PC-3 (cell line): Measurements from ENCODE around the gene APC.

ENCODE experiments used
- EZH2 ChIP-seq: fragments of 300-600 bp; sonication (generic); IDR thresholded peaks from one replicate; pipeline ENCODE4 v1.6.1; 2017; ENCODE audit warnings: antibody characterized with exemption, mild to moderate bottlenecking, low read length; ENCODE audit not compliant: unreplicated experiment
- EZH2phosphoT487 ChIP-seq: fragments of 300-600 bp; sonication (generic); IDR thresholded peaks from 2 replicates; pipeline ENCODE4 v1.6.1; 2018; ENCODE audit warnings: mild to moderate bottlenecking, antibody characterized with exemption, low read length, borderline replicate concordance
- TF ChIP-seq, protein P1 (sequence below): fragments of 300-600 bp; sonication (generic); conservative IDR thresholded peaks from 2 replicates; pipeline ENCODE4 v1.5.1; 2017; ENCODE audit warnings: antibody characterized with exemption, low read depth, mild to moderate bottlenecking, low read length

DNA sequence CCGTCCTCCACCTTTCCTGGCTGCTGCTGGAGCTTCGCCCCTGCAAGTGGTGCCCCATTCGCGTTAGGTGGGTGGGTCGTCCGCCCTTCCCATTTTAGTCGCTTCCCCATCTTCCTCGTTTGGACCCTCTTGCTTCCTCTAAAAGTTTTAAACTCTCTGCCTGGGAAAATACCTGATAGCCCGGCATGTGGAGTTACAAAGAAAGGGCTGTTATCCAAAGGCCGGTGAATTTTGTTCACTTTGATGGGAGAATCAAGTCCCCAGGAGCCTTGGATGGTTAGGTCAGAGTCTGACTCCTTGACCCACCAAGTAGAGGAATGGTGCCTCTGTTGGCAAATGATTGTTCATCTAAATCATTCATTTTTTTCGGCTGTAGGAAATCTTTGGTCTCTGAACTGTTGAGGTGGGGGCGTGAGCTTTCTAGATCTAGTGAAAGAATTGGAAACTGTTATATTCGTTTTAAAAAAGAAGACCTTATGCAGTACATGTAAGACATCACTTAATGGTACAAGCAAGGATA, 29.5 kb upstream of the APC start:
- TF ChIP-seq, protein P1, sequence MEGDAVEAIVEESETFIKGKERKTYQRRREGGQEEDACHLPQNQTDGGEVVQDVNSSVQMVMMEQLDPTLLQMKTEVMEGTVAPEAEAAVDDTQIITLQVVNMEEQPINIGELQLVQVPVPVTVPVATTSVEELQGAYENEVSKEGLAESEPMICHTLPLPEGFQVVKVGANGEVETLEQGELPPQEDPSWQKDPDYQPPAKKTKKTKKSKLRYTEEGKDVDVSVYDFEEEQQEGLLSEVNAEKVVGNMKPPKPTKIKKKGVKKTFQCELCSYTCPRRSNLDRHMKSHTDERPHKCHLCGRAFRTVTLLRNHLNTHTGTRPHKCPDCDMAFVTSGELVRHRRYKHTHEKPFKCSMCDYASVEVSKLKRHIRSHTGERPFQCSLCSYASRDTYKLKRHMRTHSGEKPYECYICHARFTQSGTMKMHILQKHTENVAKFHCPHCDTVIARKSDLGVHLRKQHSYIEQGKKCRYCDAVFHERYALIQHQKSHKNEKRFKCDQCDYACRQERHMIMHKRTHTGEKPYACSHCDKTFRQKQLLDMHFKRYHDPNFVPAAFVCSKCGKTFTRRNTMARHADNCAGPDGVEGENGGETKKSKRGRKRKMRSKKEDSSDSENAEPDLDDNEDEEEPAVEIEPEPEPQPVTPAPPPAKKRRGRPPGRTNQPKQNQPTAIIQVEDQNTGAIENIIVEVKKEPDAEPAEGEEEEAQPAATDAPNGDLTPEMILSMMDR: no peak
- TF ChIP-seq EZH2: no peak
- no peak for TF ChIP-seq EZH2phosphoT487
